ENCODE data around the gene BATF3.

DNA sequence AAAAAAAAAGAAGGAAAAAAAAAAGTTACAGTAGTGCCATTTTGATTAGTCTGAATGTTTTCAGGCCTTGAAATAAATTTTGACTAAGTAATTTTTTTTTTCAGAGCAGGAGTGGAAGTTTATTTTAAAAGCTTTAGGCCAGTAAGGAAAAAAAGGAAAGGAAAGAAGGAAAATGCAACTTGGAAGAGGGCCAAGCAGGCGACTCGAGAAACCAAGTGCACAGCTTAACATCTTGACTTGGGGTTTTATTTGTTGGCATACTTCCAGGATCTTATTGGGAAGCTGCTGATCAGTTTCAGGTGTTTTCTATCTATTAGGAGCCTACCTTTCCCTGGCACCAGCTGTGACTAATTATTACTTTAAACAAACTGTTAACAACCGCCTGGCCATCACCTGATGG lies 49.4 kb downstream of the BATF3 start:
- TF ChIP-seq RFX5 (IDR thresholded peaks at IDR 0.05), result no peak
- no peak for TF ChIP-seq E2F6 (IDR thresholded peaks at IDR 0.05; ENCODE audit: borderline replicate concordance, low read depth)
- TF ChIP-seq POLR2A (IDR thresholded peaks at IDR 0.05; ENCODE audit: low read length), result no peak
- TF ChIP-seq PHF8 (IDR thresholded peaks at IDR 0.05; ENCODE audit: borderline replicate concordance, low read depth), result no peak
- TF ChIP-seq KDM1A (IDR thresholded peaks at IDR 0.05; ENCODE audit: low read depth), result no peak
- no peak for TF ChIP-seq ZNF302 (CRISPR knock-in tag; IDR thresholded peaks at IDR 0.05)
- TF ChIP-seq CTCF (IDR thresholded peaks at IDR 0.05), result no peak
- no peak for TF ChIP-seq SREBF2 (IDR thresholded peaks at IDR 0.05)
- no peak for TF ChIP-seq TP53 (CRISPR knock-in tag; IDR thresholded peaks at IDR 0.05)
- no peak for TF ChIP-seq RAD21 (conservative IDR thresholded peaks at IDR 0.05 in 1 of 2, IDR thresholded peaks at IDR 0.05 in 1 of 2)
- TF ChIP-seq MAZ (IDR thresholded peaks at IDR 0.05; ENCODE audit: borderline replicate concordance, low read depth, low read length), result no peak
- no peak for TF ChIP-seq CHD4 (IDR thresholded peaks at IDR 0.05; ENCODE audit: borderline replicate concordance)
- no peak for TF ChIP-seq MAX (IDR thresholded peaks at IDR 0.05)
